Ovary (tissue), 3 donors: Measurements from ENCODE around the gene ARMC6.

ENCODE experiments used
- CTCF ChIP-seq, 3 donors: fragments of 450-650 bp in 2 of 3; fragments of 200-600 bp in 1 of 3; IDR thresholded peaks; one replicate each; pipeline versions ENCODE4 v1.5.1 to v1.8.0; 2016 to 2022; ENCODE audit warnings: antibody characterized with exemption in 3 of 3, mild to moderate bottlenecking in 1 of 3
- POLR2A ChIP-seq: fragments of 450-650 bp; IDR thresholded peaks from one replicate; pipeline ENCODE4 v1.6.1; 2017; ENCODE audit warnings: antibody characterized with exemption, mild to moderate bottlenecking, moderate library complexity
- donor health status: DM: no; HTN: no; CAD: no.

GRCh38 chr19:19095691-19096090, 62.3 kb downstream of the ARMC6 start:
- TF ChIP-seq CTCF (IDR thresholded peaks at IDR 0.05) (no peak), POLR2A (no peak)
